ENCODE results near the gene PIP4K2A. TPM values are rescaled to one million over a fixed set of nuclear protein-coding genes. Genes with fewer than 3 reads are reported as not detected.

The PIP4K2A gene
- total RNA-seq, 1 donor from 2014 or later, result 13.9 TPM

DNA sequence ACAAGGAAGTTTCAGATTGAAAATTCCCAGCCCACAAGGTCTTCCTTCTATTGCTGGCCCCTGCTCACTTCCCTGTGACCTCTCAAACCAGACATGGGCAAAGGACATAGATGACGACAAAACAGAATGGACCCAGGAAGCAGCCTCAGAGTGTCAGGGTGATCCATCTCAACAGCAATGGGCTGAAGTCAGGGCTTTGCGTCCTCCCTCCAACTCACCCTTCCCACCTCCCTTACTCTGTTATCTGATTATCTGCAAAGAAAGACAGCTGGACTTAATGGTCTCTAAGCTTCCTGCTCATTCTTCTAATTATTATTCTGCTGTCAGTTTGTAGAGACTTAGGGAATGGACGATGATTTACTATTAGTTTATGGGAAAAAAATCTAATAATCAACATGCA is 115.9 kb downstream of the PIP4K2A start:
- intact Hi-C loops (cut with DNase I), result no loop called here
- no peak for DNase-seq
- no peak for ATAC-seq (ENCODE audit: poor library complexity)

DNA sequence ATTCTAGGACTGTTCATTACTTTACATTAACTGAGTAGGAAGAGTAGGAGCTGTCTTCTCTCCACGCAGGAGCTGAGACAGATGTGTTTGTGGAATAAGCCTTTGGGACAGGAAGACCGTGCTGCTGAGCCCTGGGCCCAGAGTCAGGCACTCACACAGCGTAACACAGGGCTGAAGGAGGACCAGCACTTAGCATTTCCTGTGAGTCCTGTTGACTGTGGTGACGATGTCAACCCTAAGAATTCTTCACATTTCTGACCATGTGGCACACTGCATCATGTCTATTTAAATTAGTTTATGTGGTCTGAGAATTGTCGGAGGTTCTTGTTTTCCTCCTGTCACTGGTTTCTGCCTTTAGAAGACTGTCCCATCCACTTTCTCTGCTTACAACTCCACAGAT is 117.2 kb downstream of the PIP4K2A start:
- peak; percentile 15 for ATAC-seq (ENCODE audit: poor library complexity)
- no peak for DNase-seq
- intact Hi-C loops (cut with DNase I), result no loop called here

DNA sequence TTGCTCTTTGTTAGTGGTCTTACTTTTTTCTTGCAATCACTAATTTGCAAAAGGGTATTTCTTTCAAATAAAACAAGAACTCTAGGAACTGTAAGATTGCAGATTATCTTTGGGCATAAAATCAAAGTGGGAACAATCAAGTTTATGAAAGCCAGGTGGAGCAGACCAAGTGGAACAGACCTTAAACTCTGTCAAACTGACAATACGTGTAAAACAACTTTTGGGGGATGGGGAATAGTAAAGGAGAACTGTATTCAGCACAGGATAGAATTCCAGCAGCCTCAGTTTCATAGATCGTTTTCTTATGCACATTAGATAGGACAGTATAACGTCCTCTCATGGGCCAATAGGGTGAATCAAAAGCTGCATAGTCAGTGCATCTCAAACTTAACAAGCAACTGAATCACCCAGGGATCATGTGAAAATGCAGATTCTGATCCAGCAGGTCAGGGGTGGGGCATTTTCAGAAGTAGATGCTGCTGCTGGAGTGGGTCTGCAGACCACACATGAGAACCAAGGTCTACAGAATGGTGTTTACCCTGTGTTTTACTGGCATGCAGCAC is 120.7 kb downstream of the PIP4K2A start:
- intact Hi-C loops (cut with DNase I), result no loop called here
- ATAC-seq (ENCODE audit: poor library complexity) (no peak), DNase-seq (no peak)

GRCh38 chr10:22593026-22593425 is 121.4 kb downstream of the PIP4K2A start:
- DNase-seq, result no peak
- no peak for ATAC-seq (ENCODE audit: poor library complexity)
- intact Hi-C loops (cut with DNase I), result no loop called here

GRCh38 chr10:22589851-22590514 is 124.4 kb downstream of the PIP4K2A start:
- ATAC-seq (ENCODE audit: poor library complexity) (no peak), DNase-seq (no peak)
- intact Hi-C loops (cut with DNase I), result no loop called here

GRCh38 chr10:22588462-22588861 is 125.9 kb downstream of the PIP4K2A start:
- intact Hi-C loops (cut with DNase I), result no loop called here
- no peak for DNase-seq
- ATAC-seq (ENCODE audit: poor library complexity), result no peak

GRCh38 chr10:22583683-22584082 is 130.7 kb downstream of the PIP4K2A start:
- intact Hi-C loops (cut with DNase I), result no loop called here

DNA sequence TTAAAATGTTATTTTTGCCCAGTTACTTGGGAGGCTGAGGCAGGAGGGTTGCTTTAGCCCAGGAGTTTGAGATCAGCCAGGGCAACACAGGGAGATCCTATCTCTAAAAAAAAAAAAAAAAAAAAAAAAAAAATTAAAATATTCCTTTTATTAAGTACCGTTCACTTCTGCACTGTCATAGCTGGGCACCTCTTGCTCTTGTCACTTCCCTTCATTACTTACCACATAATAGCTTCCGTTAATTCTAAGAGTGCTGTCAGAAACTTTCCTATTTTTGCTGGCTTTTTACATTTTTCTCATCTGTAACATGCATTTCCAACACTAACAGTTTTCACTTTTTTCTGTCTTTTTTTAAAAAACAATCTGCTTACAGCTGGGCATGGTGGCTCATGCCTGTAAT is 132.9 kb downstream of the PIP4K2A start:
- DNase-seq, result no peak
- intact Hi-C loops (cut with DNase I), result no loop called here
- ATAC-seq (ENCODE audit: poor library complexity), result no peak

More at GRCh38 chr10:22583683-22584082, 130.7 kb downstream of the PIP4K2A start:
- no peak for ATAC-seq (ENCODE audit: poor library complexity)
- no peak for DNase-seq

DNA sequence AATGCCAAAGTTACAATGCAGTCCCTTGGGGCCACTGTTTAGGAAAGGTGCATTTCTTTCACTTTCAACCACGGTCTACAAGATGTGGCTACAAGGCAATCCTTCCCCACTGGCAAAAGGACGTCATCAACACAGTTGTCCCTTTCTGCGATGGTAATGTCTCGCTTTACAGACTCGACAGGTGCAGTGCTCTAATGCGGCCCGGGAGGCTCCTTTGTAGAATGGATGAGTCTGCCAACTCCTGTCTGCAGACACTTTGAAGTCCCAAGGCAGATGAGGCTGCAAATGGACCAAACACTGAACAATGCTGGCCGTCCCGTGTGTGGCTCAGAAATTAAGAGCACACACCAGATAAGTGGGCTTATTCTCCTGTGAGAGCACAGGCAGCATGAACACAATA is 133.7 kb downstream of the PIP4K2A start:
- ATAC-seq (ENCODE audit: poor library complexity), result no peak
- intact Hi-C loops (cut with DNase I), result no loop called here
- no peak for DNase-seq

DNA sequence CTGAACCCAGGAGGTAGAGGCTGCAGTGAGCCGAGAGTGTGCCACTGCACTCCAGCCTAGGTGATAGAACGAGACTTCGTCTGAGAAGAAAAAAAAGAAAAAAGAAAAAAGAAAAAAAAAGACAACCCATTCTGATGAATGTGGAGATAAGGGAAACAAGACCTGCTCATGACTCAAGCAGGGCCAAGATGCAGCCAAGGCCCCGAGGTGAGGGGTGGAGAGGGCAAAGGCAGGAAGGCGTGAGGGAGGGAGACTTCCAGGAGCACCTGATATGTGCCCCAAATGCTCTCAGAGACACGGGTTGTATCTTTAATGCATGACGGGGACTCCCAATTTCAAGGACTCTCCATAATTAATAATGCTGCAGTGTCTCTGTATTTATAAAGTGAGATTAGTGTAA is 134.6 kb downstream of the PIP4K2A start:
- intact Hi-C loops (cut with DNase I), result loop anchor here (10.0 kb wide), 1 partner anchor 405 kb away; no protein-coding TSS in a partner anchor
- no peak for ATAC-seq (ENCODE audit: poor library complexity)
- DNase-seq, result no peak

- intact Hi-C loops (cut with DNase I), result loop anchor here (10.0 kb wide), 1 partner anchor 411 kb away; no protein-coding TSS in a partner anchor
- DNase-seq, result no peak
- ATAC-seq (ENCODE audit: poor library complexity), result no peak
Observed at GRCh38 chr10:22573820-22574569, 140.4 kb downstream of the PIP4K2A start.

DNA sequence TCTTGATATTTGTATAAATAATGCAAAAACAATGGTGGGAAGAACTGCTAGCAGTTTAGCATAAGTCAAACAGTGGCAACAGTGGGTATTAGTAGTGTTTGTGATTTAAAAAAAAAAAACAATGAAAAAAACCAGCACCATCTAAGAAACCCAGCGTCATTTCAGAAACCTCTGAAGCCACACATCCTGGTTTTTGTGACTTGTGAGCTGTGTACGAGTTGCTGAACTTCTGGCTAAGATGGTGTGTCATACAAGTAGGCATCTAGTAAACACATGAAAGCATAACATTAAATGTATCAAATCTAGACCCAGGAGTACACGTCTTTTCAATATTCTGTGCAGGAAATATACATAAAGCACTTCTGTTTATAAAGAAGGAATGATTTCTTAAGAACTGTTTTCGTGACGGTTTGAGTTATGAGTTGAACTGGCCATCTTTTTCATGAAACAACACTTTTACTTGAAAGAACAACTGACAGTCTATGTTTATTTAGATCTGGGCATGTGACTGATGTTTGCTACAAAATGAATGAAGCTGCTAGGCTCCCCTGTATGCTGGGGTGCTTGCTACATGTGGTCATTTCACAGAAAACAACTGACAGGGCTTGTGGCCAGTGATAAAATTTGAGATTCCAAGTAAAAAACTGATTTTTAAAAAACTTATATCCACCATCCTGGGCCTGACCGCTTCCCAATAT is 143.5 kb downstream of the PIP4K2A start:
- intact Hi-C loops (cut with DNase I), result loop anchor here (10.0 kb wide), 1 partner anchor 414 kb away; no protein-coding TSS in a partner anchor
- DNase-seq, result no peak
- no peak for ATAC-seq (ENCODE audit: poor library complexity)

- DNase-seq, result no peak
- no peak for ATAC-seq (ENCODE audit: poor library complexity)
- intact Hi-C loops (cut with DNase I), result loop anchor here (10.0 kb wide), 1 partner anchor 415 kb away; no protein-coding TSS in a partner anchor
Observed at GRCh38 chr10:22570234-22570633, 144.1 kb downstream of the PIP4K2A start.

DNA sequence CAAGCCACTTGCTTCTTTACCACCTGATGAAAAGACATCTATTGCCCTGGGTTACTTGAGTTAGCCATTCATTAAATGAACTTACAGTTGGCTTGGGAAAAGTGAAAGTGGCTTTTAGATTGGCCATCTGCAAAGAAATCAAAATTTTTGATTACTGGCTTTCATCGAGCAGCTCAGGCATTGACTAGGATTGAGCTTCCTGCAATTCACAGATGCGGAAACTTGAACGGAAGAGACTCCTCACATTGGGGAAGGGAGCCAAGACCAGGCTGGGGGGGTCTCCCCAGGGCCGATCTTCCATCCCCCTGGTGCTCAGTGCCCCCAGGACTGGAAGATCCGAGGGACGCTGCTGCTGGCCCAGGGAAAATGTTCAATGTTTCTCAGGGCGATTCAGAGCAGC is 145.4 kb downstream of the PIP4K2A start:
- intact Hi-C loops (cut with DNase I), result no loop called here
- ATAC-seq (ENCODE audit: poor library complexity) (no peak), DNase-seq (no peak)

- intact Hi-C loops (cut with DNase I), result no loop called here
Observed at GRCh38 chr10:22564060-22564459, 150.3 kb downstream of the PIP4K2A start.

GRCh38 chr10:22561909-22562308 is 152.5 kb downstream of the PIP4K2A start:
- DNase-seq (no peak), ATAC-seq (ENCODE audit: poor library complexity) (no peak)
- intact Hi-C loops (cut with DNase I), result no loop called here

More at GRCh38 chr10:22564060-22564459, 150.3 kb downstream of the PIP4K2A start:
- no peak for ATAC-seq (ENCODE audit: poor library complexity)
- no peak for DNase-seq

DNA sequence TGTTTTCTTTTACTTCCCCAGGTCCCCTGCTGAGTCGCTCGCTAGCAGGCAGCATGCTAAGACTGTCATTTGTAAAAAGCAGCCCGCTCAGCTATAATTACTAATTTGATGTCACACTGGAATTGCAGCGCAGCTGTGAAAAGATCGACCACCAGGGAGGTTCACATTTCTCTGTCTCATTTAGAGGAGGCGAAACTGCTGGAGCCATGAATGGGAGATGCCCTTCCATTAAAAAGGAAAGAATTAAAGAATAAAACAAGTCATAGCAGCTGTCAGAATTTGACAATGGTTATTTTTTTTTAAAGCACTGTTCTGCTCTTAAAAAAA is 153.5 kb downstream of the PIP4K2A start:
- ATAC-seq (ENCODE audit: poor library complexity) (no peak), DNase-seq (no peak)
- intact Hi-C loops (cut with DNase I), result no loop called here

GRCh38 chr10:22560096-22560912 is 154.1 kb downstream of the PIP4K2A start:
- DNase-seq (no peak), ATAC-seq (ENCODE audit: poor library complexity) (no peak)
- intact Hi-C loops (cut with DNase I), result no loop called here

DNA sequence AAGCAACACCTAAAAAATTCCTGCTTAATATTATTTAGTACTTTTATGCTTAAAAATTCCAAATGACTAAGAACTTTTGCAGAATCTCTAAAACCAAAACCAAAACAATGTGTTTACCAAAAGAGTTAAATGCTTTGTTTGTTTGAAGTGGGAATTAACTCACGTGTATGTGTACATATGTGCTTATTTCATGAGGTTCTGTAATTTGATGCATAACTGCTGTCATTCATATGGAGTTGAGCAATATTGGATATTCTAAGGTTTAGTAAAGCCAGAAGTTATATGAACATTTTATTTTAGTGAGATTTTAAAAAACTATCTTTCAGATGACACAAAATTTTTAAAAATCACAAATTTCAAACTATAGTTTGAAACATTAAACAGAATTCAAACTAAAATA is 157.1 kb downstream of the PIP4K2A start:
- intact Hi-C loops (cut with DNase I), result no loop called here
- DNase-seq (no peak), ATAC-seq (ENCODE audit: poor library complexity) (no peak)

Measured in Right ventricle myocardium superior (tissue), 1 donor.